Measurements from ENCODE around the gene CD276.

Gene CD276

GRCh38 chr15:73684581-73685455 is 635 bp downstream of the CD276 start:
- H3K4me3 ChIP-seq (ENCODE audit: low read depth, low read length), result peak overlapping the region; percentile 88
- no peak for TF ChIP-seq CTCF (IDR thresholded peaks at IDR 0.05; ENCODE audit: low read depth, low read length)

- peak overlapping the region; percentile 88 for H3K4me3 ChIP-seq (ENCODE audit: low read depth, low read length)
- no peak for TF ChIP-seq CTCF (IDR thresholded peaks at IDR 0.05; ENCODE audit: low read depth, low read length)
Observed at GRCh38 chr15:73685981-73686380, 1.8 kb downstream of the CD276 start.

- no peak overlapping the region for H3K4me3 ChIP-seq (ENCODE audit: low read depth, low read length)
- TF ChIP-seq CTCF (IDR thresholded peaks at IDR 0.05; ENCODE audit: low read depth, low read length), result no peak
Observed at GRCh38 chr15:73686781-73687256, 2.6 kb downstream of the CD276 start.

- TF ChIP-seq CTCF (IDR thresholded peaks at IDR 0.05; ENCODE audit: low read depth, low read length), result no peak
- H3K4me3 ChIP-seq (ENCODE audit: low read depth, low read length), result no peak overlapping the region
Observed at GRCh38 chr15:73687351-73687750, 3.2 kb downstream of the CD276 start.

- no peak for TF ChIP-seq CTCF (IDR thresholded peaks at IDR 0.05; ENCODE audit: low read depth, low read length)
Observed at GRCh38 chr15:73688455-73688854, 4.3 kb downstream of the CD276 start.

GRCh38 chr15:73691396-73691795 is 7.2 kb downstream of the CD276 start:
- no peak for TF ChIP-seq CTCF (IDR thresholded peaks at IDR 0.05; ENCODE audit: low read depth, low read length)
- no peak overlapping the region for H3K4me3 ChIP-seq (ENCODE audit: low read depth, low read length)

More at GRCh38 chr15:73688455-73688854, 4.3 kb downstream of the CD276 start:
- no peak overlapping the region for H3K4me3 ChIP-seq (ENCODE audit: low read depth, low read length)

GRCh38 chr15:73694419-73694818 is 10.2 kb downstream of the CD276 start:
- H3K4me3 ChIP-seq (ENCODE audit: low read depth, low read length), result no peak overlapping the region
- no peak for TF ChIP-seq CTCF (IDR thresholded peaks at IDR 0.05; ENCODE audit: low read depth, low read length)

Data from WI38 (cell line).